Parathyroid adenoma (tissue), 2 donors: ENCODE data around the gene SORBS1.

Experiments
- H2AFZ ChIP-seq: fragments of 300-600 bp; sonication (generic); one replicate; pipeline ENCODE4 v1.7.0; 2017; ENCODE audit warnings: antibody characterized with exemption, mild to moderate bottlenecking
- H3K27ac ChIP-seq: fragments of 300-600 bp; sonication (generic); one replicate; pipeline ENCODE4 v1.7.0; 2017
- H3K27me3 ChIP-seq: fragments of 300-600 bp; sonication (generic); one replicate; pipeline ENCODE4 v1.7.0; 2017; ENCODE audit warnings: low read length; ENCODE audit not compliant: control insufficient read depth, insufficient read depth
- H3K36me3 ChIP-seq: fragments of 300-600 bp; sonication (generic); one replicate; pipeline ENCODE4 v1.7.0; 2017; ENCODE audit warnings: low read length; ENCODE audit not compliant: control insufficient read depth, insufficient read depth
- H3K4me1 ChIP-seq: fragments of 300-600 bp; sonication (generic); one replicate; pipeline ENCODE4 v1.7.0; 2017; ENCODE audit warnings: control low read depth
- H3K4me2 ChIP-seq: fragments of 300-600 bp; sonication (generic); one replicate; pipeline ENCODE4 v1.7.0; 2017; ENCODE audit warnings: low read length
- H3K4me3 ChIP-seq: fragments of 300-600 bp; sonication (generic); one replicate; pipeline ENCODE4 v1.7.0; 2017; ENCODE audit warnings: low read depth, low read length
- H3K79me2 ChIP-seq: fragments of 300-600 bp; sonication (generic); one replicate; pipeline ENCODE4 v1.7.0; 2017; ENCODE audit warnings: control low read depth
- H3K9ac ChIP-seq: fragments of 300-600 bp; sonication (generic); one replicate; pipeline ENCODE4 v1.7.0; 2017; ENCODE audit warnings: mild to moderate bottlenecking
- H3K9me3 ChIP-seq: fragments of 300-600 bp; sonication (generic); one replicate; pipeline ENCODE4 v1.7.0; 2017; ENCODE audit warnings: low read length; ENCODE audit not compliant: control insufficient read depth
- TF ChIP-seq, protein P1 (sequence below): fragments of 300-600 bp; sonication (generic); IDR thresholded peaks from one replicate; pipeline ENCODE4 v1.7.0; 2017; ENCODE audit warnings: antibody characterized with exemption, mild to moderate bottlenecking
- donor health status: primary hyperparathyroidism.

Gene SORBS1

DNA sequence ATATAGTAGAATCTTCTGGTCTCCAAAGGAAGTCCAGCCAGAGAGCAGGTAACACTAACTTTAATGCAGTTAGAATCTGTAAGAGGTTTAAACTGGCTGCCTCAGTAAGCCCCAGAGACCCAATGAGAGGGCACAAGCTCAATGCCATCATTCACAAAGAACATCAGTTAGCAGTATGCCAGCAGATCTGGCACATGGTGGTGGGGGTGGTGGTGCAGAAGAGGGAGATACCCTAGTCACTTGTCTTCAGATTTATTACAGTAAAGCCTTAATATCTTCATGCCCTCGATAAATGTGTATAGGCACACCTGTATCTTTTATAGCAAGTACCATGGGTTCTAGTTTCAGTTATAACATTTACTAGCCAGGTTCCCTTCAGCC, 86.2 kb downstream of the SORBS1 start:
- H3K79me2 ChIP-seq = no peaks in the 10 kb centered on the region
- H3K4me2 ChIP-seq = no peak overlapping the region
- peak overlapping the region; percentile 51 for H2AFZ ChIP-seq
- H3K4me3 ChIP-seq = no peak overlapping the region
- H3K4me1 ChIP-seq = peaks cover 21% of the 10 kb centered on the region
- H3K9ac ChIP-seq = no peak overlapping the region
- TF ChIP-seq, protein P1, sequence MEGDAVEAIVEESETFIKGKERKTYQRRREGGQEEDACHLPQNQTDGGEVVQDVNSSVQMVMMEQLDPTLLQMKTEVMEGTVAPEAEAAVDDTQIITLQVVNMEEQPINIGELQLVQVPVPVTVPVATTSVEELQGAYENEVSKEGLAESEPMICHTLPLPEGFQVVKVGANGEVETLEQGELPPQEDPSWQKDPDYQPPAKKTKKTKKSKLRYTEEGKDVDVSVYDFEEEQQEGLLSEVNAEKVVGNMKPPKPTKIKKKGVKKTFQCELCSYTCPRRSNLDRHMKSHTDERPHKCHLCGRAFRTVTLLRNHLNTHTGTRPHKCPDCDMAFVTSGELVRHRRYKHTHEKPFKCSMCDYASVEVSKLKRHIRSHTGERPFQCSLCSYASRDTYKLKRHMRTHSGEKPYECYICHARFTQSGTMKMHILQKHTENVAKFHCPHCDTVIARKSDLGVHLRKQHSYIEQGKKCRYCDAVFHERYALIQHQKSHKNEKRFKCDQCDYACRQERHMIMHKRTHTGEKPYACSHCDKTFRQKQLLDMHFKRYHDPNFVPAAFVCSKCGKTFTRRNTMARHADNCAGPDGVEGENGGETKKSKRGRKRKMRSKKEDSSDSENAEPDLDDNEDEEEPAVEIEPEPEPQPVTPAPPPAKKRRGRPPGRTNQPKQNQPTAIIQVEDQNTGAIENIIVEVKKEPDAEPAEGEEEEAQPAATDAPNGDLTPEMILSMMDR = no peak
- H3K27me3 ChIP-seq = no peaks in the 10 kb centered on the region
- H3K36me3 ChIP-seq = no peaks in the 10 kb centered on the region
- H3K9me3 ChIP-seq = no peaks in the 10 kb centered on the region
- peak overlapping the region; percentile 77 for H3K27ac ChIP-seq

GRCh38 chr10:95474228-95475002, 86.8 kb downstream of the SORBS1 start:
- Histone ChIP-seq H3K9me3 (no peaks in the 10 kb centered on the region), H3K9ac (no peak overlapping the region), H3K27ac (peak overlapping the region; percentile 77), H3K36me3 (no peaks in the 10 kb centered on the region), H3K4me2 (no peak overlapping the region), H3K4me3 (no peak overlapping the region), H3K4me1 (peaks cover 18% of the 10 kb centered on the region), H2AFZ (peak overlapping the region; percentile 51), H3K79me2 (no peaks in the 10 kb centered on the region), H3K27me3 (no peaks in the 10 kb centered on the region)
- TF ChIP-seq, protein P1 = no peak

- H3K9me3 ChIP-seq = no peaks in the 10 kb centered on the region
- no peak overlapping the region for H3K4me2 ChIP-seq
- H3K4me3 ChIP-seq = no peak overlapping the region
- peaks cover 7% of the 10 kb centered on the region for H3K4me1 ChIP-seq
- no peaks in the 10 kb centered on the region for H3K27me3 ChIP-seq
- H3K79me2 ChIP-seq = no peaks in the 10 kb centered on the region
- no peaks in the 10 kb centered on the region for H3K36me3 ChIP-seq
- TF ChIP-seq, protein P1 = no peak
- H3K27ac ChIP-seq = no peak overlapping the region
- H3K9ac ChIP-seq = no peak overlapping the region
- no peak overlapping the region for H2AFZ ChIP-seq
Observed at GRCh38 chr10:95472304-95473088, 88.7 kb downstream of the SORBS1 start.

- no peaks in the 10 kb centered on the region for H3K9me3 ChIP-seq
- no peak overlapping the region for H2AFZ ChIP-seq
- H3K4me1 ChIP-seq = peaks cover 7% of the 10 kb centered on the region
- TF ChIP-seq, protein P1 = no peak
- no peaks in the 10 kb centered on the region for H3K36me3 ChIP-seq
- no peak overlapping the region for H3K27ac ChIP-seq
- H3K27me3 ChIP-seq = no peaks in the 10 kb centered on the region
- no peak overlapping the region for H3K9ac ChIP-seq
- no peak overlapping the region for H3K4me3 ChIP-seq
- H3K4me2 ChIP-seq = no peak overlapping the region
- H3K79me2 ChIP-seq = no peaks in the 10 kb centered on the region
Observed at GRCh38 chr10:95469676-95470075, 91.5 kb downstream of the SORBS1 start.
